ENCODE measurements around the gene CER1. TPM values are rescaled to one million over a fixed set of nuclear protein-coding genes. Genes with fewer than 3 reads are reported as not detected.

The CER1 gene
- total and polyA plus RNA-seq, 2 experiments from 2014 or later, result 0.18 to 1.8 TPM

- DNase-seq (ENCODE audit: low read depth in 1 of 2, low spot score in 1 of 2), result no peak
- Histone ChIP-seq H3K27me3 (no peaks in the 10 kb centered on the region), H3K27ac (no peak overlapping the region), H3K4me3 (no peak overlapping the region), H3K9me3 (ENCODE audit: low read depth) (no peaks in the 10 kb centered on the region), H3K36me3 (no peaks in the 10 kb centered on the region), H3K4me1 (ENCODE audit: low read depth) (peaks cover 13% of the 10 kb centered on the region)
- TF ChIP-seq, protein P1, sequence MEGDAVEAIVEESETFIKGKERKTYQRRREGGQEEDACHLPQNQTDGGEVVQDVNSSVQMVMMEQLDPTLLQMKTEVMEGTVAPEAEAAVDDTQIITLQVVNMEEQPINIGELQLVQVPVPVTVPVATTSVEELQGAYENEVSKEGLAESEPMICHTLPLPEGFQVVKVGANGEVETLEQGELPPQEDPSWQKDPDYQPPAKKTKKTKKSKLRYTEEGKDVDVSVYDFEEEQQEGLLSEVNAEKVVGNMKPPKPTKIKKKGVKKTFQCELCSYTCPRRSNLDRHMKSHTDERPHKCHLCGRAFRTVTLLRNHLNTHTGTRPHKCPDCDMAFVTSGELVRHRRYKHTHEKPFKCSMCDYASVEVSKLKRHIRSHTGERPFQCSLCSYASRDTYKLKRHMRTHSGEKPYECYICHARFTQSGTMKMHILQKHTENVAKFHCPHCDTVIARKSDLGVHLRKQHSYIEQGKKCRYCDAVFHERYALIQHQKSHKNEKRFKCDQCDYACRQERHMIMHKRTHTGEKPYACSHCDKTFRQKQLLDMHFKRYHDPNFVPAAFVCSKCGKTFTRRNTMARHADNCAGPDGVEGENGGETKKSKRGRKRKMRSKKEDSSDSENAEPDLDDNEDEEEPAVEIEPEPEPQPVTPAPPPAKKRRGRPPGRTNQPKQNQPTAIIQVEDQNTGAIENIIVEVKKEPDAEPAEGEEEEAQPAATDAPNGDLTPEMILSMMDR (IDR thresholded peaks at IDR 0.05; ENCODE audit: low read depth, low read length), result no peak
These were observed 39.1 kb upstream of the CER1 start for GRCh38 chr9:14761584-14761983.

- H3K27ac ChIP-seq, result no peak overlapping the region
- DNase-seq (ENCODE audit: low read depth in 1 of 2, low spot score in 1 of 2), result no peak
- TF ChIP-seq, protein P1 (IDR thresholded peaks at IDR 0.05; ENCODE audit: low read depth, low read length), result no peak
- no peaks in the 10 kb centered on the region for H3K27me3 ChIP-seq
- H3K36me3 ChIP-seq, result no peaks in the 10 kb centered on the region
- no peak overlapping the region for H3K4me3 ChIP-seq
- peaks cover 13% of the 10 kb centered on the region for H3K4me1 ChIP-seq (ENCODE audit: low read depth)
- H3K9me3 ChIP-seq (ENCODE audit: low read depth), result no peaks in the 10 kb centered on the region
These were observed 37.5 kb upstream of the CER1 start for GRCh38 chr9:14760060-14760459.

- Histone ChIP-seq H3K36me3 (no peaks in the 10 kb centered on the region), H3K4me3 (no peak overlapping the region), H3K4me1 (ENCODE audit: low read depth) (peaks cover 18% of the 10 kb centered on the region), H3K9me3 (ENCODE audit: low read depth) (no peaks in the 10 kb centered on the region), H3K27me3 (no peaks in the 10 kb centered on the region), H3K27ac (no peak overlapping the region)
- no peak for DNase-seq (ENCODE audit: low read depth in 1 of 2, low spot score in 1 of 2)
- TF ChIP-seq, protein P1 (IDR thresholded peaks at IDR 0.05; ENCODE audit: low read depth, low read length), result no peak
These were observed 33.8 kb upstream of the CER1 start for GRCh38 chr9:14756291-14756690.

DNA sequence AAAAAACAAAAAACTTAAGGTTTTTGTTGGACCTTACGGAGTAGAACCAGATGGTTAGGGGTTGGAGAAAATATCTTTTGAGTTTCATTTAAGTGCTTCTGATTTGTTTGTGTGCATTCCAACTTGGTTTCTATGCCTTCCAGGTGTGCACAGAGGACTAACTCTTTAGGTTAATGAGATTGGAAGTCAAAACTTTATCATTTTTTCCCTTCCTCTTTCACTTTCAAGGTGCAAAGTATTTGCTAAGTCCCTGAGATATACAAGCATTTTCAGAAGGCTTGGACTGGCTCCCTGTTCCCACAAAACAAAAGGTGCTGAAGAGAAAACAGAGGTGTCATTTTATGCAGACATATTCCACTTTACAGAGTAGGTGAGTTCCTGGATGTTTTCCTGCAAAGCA is 30.3 kb upstream of the CER1 start:
- Histone ChIP-seq H3K27ac (no peak overlapping the region), H3K4me1 (ENCODE audit: low read depth) (peaks cover 18% of the 10 kb centered on the region), H3K9me3 (ENCODE audit: low read depth) (no peaks in the 10 kb centered on the region), H3K36me3 (no peaks in the 10 kb centered on the region), H3K4me3 (no peak overlapping the region), H3K27me3 (no peaks in the 10 kb centered on the region)
- TF ChIP-seq, protein P1 (IDR thresholded peaks at IDR 0.05; ENCODE audit: low read depth, low read length), result no peak
- no peak for DNase-seq (ENCODE audit: low read depth in 1 of 2, low spot score in 1 of 2)

DNA sequence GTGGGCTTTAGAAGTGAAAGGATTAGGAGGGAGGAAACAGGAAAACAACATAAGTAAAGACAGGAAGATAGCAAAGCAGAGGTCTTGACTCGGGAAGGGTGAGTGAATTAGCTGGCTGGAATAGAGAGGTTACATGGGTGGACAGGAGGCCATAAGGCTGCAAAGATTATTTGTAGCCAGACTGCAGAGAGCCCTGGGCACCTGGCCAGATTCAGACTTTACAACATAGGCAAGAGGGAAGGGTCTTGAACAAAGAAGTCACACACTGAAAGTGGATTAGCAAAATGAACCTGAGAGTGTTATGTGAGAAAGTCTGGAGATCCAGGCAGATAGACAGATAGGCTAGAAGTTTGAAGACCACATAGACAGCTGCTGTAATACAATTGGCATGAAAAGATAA is 29.7 kb upstream of the CER1 start:
- Histone ChIP-seq H3K4me3 (no peak overlapping the region), H3K9me3 (ENCODE audit: low read depth) (no peaks in the 10 kb centered on the region), H3K27me3 (no peaks in the 10 kb centered on the region), H3K27ac (no peak overlapping the region), H3K4me1 (ENCODE audit: low read depth) (peaks cover 18% of the 10 kb centered on the region), H3K36me3 (no peaks in the 10 kb centered on the region)
- DNase-seq (ENCODE audit: low read depth in 1 of 2, low spot score in 1 of 2), result peak; percentile 43 to 58
- TF ChIP-seq, protein P1 (IDR thresholded peaks at IDR 0.05; ENCODE audit: low read depth, low read length), result no peak

DNA sequence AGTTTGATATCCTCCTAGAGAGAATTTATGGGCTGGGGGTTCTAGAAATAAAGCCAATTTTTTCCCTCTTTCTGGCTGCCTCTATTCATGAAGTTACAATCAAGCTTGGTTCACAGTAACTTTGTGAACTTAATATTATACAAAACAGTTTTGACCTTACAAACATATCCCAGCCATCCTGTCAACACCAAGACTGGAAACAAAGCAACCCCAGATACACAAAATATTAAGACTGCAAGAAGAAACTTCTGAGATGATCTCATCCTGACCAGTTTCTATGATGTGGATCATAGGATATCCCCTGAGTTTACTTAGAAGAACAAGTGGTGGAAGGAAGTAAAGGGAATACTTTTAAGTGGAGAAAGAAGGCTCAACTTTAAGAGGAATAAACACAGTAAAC is 28.3 kb upstream of the CER1 start:
- H3K4me3 ChIP-seq, result no peak overlapping the region
- H3K27me3 ChIP-seq, result no peaks in the 10 kb centered on the region
- H3K4me1 ChIP-seq (ENCODE audit: low read depth), result peaks cover 18% of the 10 kb centered on the region
- TF ChIP-seq, protein P1 (IDR thresholded peaks at IDR 0.05; ENCODE audit: low read depth, low read length), result no peak
- no peak overlapping the region for H3K27ac ChIP-seq
- H3K36me3 ChIP-seq, result peaks cover 9% of the 10 kb centered on the region
- DNase-seq (ENCODE audit: low read depth in 1 of 2, low spot score in 1 of 2), result peak in 1 of 2 donors; percentile 5
- no peaks in the 10 kb centered on the region for H3K9me3 ChIP-seq (ENCODE audit: low read depth)

Data from cardiac muscle cell (in vitro differentiated cells and primary cell).